GM10847 (cell line): ENCODE data around the gene CCT5.

Experiments used
- POLR2A ChIP-seq: IDR thresholded peaks from 2 replicates; pipeline ENCODE4 v1.6.1; 2011; ENCODE audit not compliant: insufficient read length; ENCODE audit errors: extremely low read depth

CCT5 gene

DNA sequence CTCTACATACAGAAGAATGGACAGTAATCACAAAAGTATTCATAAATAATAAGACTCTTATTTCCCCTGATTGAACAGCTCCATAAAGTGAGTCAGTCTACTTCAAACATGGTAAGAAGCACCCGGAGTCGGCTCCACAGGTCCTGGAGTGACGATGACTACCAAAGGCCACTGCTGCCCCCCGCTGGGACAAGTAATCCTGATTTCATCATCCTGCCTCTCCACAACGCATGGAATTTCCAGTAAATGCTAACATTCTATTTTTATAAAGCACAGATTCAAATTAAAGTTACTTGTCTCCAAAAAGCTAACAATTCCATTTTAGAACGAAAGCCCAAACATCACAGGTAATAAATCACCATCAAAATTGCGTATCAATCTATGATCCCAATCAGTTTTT, 16.6 kb upstream of the CCT5 start:
- no peak for TF ChIP-seq POLR2A

DNA sequence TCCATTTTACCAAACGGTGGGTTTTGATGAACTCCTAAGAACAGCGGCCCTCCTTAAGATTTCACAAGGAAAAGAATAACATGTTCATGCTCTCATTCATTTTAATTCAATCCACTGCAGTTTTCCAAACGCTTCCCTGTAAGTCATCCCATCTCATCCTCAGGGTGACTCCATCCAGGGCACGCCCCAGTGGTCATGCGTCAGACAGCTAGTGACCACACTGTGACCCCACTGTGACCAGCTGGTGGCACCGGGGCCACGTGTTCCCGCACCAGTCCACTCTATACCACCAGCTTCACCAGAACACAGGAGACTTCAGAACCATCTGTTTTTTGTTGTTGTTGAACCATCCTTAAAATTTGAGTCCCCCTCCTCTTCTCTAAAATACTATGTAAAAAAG, 14.7 kb upstream of the CCT5 start:
- no peak for TF ChIP-seq POLR2A

DNA sequence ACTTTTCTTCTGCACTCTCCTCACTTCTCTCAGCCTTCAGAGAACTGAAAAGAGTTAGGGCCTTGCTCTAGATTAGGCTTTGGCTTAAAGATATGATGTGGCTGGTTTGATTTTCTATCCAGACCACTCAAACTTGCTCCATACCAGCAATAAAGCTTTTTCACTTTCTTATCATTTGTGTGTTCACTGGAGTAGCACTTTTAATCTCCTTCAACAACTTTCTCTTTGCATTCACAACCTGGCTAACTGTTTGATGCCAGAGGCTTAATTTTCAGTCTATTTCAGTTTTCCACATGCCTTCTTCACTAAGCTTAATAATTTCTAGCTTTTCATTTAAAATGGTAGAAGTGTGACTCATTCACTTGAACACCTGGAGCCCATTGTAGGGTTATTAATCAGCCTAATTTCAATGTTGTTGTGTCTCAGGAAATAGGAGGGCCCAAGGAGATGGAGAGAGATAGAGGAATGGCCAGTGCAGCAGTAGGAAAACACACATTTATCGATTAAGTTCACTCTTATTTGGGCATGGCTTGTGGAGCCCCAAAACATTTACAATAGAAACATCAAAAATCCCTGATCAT, 6.3 kb upstream of the CCT5 start:
- TF ChIP-seq POLR2A: no peak

DNA sequence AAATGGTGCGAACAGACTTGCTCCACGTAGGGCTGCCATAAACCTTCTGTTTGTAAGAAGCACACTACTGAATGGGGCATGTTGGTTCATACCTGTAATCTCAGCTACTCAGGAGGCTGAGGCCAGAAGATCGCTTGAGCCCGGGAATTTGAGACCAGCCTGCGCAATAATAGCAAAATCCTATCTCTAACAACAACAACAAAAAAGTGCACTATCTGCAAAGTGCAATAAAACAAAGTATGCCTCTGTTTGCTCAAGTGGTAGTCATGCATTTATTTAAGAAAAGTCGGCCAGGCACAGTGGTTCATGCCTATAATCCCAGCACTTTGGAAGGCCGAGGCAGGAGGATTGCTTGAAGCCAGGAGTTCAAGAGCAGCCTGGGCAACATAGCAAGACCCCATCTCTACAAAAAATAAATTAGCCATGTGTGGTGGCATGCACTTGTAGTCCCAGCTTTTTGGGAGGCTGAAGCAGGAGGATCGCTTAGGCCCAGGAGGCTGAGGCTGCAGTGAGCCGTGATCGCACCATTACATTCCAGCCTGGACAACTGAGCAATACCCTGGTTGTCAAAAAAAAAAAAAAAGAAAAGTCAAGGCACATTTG, 5.6 kb upstream of the CCT5 start:
- TF ChIP-seq POLR2A: no peak

DNA sequence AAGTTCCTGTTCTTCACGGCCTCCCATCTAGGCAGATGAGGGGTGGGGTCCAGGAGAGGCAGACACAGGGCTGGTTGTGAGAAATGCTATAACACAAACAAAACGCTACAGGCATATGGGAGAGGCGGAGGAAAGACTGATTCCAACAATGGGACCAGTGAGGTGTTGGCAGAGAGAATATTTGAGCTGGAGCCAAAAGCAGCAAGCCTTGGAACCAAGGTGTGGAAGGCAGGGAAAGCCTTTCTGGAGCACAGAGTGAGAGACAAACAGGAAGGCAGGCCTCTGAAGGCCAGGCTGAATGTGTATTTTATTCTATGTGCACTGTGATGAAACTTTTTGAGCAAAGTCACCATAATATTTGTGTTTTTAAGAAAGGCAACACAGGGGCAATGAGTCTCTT, 3.3 kb upstream of the CCT5 start:
- TF ChIP-seq POLR2A: no peak

DNA sequence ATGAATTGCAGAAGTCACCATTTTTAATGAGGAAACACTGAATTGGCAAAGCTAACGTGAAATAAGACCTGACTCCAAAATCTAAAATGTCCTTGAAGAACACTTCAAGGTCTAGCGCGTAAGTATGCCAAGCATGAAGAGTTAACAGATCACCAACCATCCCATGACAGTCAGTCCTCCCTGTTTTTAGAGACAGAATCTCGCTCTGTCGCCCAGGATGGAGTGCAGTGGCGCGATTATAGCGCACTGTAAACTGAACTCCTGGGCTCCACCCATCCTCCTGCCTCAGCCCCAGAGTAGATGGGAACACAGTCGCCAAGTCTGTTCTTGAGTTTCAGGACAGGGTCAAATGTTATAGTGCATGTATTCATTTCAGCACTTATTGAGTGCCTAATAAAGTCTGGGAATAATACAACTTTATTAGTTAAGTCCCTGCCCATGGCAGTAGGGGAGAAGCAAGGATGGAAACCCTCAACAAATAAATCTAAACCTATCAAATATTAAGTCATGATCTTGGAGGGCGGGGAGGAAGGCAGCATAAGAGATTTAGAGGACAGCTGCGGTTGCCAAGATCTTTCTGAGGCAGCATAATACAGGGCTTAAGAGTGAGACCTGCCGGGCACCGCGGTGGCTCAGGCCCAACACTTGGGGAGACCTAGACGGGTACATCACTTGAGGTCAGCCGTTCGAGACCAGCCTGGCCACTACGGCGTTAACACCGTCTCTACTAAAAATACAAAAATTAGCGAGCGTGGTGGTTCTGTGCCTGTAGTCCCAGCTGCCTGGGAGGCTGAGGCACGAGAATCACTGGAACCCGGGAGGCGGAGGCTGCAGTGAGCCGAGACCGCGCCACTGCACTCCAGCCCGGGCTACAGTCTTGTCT, 1.5 kb upstream of the CCT5 start:
- TF ChIP-seq POLR2A: no peak

DNA sequence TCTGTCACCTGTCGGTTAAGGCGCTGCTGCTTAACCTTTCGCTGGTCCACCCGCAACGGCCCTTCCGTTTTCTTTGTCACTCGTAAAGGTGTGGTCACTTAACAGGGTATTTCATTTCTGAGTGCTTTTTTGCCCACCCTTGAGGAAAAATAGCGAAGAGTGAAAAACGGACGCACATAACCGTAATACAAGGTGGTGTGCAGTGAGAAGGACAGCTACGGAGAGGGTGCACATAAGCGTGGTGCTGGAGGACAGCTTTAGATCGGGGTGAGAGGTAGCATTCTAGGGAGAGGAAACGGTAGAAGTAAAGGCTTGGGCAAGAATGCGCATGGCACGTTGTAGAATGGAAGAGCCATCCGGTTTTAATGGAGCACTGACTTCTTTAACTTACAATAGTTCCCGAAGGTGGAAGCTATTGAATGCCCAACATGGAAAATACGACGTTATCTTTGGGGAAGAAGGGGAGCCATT, 761 bp downstream of the CCT5 start:
- no peak for TF ChIP-seq POLR2A

DNA sequence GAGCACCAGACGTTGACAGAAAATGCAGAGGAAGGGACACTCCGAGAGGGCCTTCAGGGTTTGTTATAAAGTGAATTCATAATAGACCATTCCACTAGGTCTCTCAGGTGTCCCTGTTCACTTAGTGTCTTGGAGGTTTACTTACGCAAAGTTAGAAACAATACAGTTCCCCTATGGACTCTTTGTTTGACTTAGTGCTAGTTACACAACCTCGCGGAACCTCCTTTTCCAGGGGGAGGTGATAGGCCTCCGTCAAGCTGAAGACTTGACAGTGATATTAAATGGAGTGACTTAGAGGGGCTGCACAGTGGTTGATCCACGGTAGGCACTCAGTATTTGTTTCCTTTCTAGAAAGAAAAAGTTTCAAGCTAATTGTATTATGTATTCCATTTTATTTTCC, 1.3 kb downstream of the CCT5 start:
- TF ChIP-seq POLR2A: no peak

DNA sequence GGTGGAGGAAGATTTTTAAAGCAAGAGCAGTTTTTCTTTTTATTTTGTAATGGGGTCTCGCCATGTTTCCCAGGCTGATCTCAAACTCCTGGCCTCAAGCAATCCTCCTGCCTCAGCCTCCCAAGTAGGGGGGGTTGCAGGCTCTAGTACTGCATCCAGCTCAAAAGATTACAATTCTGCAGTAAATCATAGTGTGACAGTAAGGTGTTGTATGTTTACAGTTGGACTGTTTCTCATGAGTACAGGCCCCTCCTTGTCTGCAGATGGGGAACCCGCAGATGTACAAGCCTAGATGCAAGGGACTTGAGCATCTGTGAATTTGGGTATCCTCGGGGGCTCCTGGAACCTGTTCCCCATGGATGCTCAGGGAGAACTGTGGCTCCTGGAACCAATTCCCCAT, 3.3 kb downstream of the CCT5 start:
- no peak for TF ChIP-seq POLR2A

DNA sequence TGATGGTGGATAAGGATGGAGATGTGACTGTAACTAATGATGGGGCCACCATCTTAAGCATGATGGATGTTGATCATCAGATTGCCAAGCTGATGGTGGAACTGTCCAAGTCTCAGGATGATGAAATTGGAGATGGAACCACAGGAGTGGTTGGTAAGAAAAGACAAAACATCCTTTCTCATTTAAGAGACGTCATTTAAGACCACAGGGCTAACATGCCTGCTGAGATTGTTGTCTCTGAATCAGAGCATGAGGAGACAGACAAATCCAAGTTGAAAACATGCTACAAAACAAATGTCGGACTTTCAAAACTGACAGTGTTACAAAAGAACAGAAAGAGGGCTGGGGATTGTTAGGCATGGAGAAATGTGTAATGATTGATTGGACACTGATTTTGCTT, 4.6 kb downstream of the CCT5 start:
- TF ChIP-seq POLR2A: no peak

DNA sequence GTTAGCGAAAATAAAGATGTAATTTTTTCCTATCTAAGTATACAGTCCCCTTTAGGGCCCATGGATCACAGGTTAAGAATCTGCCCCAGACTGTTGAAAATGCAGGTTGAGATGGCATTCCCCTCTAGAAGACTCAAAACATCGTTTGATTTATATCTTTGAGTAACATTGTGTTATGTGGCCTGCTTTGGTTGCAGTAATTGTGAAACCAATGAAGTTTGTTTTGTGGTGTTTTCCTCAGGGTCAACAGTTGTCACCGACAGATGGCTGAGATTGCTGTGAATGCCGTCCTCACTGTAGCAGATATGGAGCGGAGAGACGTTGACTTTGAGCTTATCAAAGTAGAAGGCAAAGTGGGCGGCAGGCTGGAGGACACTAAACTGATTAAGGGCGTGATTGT, 7.8 kb downstream of the CCT5 start:
- no peak for TF ChIP-seq POLR2A

DNA sequence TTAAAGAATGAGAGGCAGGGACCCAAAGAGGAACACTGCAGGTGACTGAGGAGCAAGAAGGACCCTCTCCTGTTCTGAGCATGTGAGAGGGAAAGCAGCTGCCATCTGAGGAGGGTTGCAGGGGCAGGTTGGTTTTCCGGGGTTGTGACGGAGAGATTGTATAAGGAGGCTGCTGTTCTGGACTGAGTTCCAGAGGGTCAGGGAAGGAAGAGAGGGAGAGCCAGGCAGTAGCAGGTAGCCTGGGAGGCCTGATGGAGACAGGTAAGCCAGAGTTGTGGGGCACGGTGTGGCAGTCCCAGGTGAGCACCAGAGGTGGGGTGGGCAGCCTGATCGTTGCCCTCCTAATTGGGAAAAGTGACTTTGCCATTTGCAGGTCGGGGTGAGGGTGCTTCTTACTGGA, 9.8 kb downstream of the CCT5 start:
- TF ChIP-seq POLR2A: no peak

DNA sequence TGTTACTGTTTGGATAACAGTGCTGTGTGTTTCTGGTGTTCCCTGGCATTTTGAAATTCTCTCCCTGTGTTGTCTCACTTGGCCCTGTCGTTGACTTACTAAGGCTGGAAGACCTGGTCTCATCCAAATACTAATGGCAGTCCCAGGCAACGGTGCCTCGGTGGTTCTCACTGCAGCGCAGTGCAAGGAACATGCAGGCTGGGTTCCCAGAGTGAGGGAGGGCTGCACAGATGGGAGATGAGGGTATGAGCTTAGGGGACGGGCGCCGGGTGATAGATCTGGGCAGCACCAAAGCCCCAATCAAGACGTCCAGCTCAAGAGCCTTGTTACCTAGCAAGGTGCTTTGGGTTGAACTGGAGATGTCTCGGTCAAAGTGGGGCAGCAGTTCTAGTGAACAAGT, 11.0 kb downstream of the CCT5 start:
- no peak for TF ChIP-seq POLR2A

DNA sequence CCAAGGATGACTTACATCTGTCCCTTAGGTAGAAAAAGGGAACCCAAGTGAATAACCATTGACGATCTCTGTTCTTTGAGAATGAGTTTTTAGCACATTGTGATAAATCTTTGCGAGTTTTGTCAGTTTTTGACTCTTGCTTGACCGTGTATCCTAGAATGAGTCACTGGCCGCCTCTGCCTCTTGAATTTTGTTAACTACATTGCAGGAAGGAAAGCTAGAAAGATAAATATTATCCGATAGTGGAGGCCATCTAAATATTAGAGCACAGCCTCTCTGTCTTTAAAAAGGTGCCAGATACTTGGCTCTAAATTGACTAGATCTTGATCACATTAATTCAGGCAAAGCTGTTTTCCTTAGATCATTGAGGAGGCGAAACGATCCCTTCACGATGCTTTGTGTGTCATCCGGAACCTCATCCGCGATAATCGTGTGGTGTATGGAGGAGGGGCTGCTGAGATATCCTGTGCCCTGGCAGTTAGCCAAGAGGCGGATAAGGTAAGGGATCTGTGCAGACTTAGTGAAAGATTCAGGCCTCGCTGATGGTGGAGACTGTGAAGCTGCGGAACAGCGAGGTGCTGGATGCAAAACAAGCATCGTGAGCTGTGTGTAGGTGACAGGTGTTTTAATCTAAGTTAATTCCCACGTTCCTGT, 12.2 kb downstream of the CCT5 start:
- TF ChIP-seq POLR2A: no peak

DNA sequence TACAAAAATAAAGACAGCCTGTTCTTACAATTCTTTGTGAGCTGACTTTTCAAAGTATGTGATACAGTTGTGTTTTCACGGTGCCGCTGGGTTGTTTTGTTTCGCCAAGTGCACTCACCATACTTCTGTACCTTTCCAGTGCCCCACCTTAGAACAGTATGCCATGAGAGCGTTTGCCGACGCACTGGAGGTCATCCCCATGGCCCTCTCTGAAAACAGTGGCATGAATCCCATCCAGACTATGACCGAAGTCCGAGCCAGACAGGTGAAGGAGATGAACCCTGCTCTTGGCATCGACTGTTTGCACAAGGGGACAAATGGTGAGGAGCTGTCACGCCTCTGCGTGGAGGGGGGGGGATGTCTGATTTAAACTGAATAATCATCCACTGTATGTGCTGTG, 12.9 kb downstream of the CCT5 start:
- TF ChIP-seq POLR2A: no peak

DNA sequence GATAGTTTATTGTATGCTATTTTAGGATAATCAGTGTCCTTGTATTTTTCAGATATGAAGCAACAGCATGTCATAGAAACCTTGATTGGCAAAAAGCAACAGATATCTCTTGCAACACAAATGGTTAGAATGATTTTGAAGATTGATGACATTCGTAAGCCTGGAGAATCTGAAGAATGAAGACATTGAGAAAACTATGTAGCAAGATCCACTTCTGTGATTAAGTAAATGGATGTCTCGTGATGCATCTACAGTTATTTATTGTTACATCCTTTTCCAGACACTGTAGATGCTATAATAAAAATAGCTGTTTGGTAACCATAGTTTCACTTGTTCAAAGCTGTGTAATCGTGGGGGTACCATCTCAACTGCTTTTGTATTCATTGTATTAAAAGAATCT, 14.5 kb downstream of the CCT5 start:
- no peak for TF ChIP-seq POLR2A
